Measurements from ENCODE around the gene SCARB1. TPM values are rescaled to one million over a fixed set of nuclear protein-coding genes. Genes with fewer than 3 reads are reported as not detected.

The SCARB1 gene
- total RNA-seq, 1 donor from 2014 or later, result 44.5 TPM

- peaks cover 60% of the 10 kb centered on the region for H3K4me1 Mint-ChIP-seq (ENCODE audit: low read depth, unreplicated experiment)
Observed at GRCh38 chr12:124764870-124765580, 98.6 kb downstream of the SCARB1 start.

GRCh38 chr12:124764451-124764850, 99.2 kb downstream of the SCARB1 start:
- Histone ChIP-seq H3K9ac (ENCODE audit: low read length) (peak overlapping the region; percentile 13), H4K20me1 (ENCODE audit: insufficient read depth, low read length) (no peaks in the 10 kb centered on the region), H3K79me2 (ENCODE audit: insufficient read depth, low read length) (no peaks in the 10 kb centered on the region), H3K4me3 (ENCODE audit: insufficient read depth, low read depth, low read length) (no peak overlapping the region), H3K27me3 (ENCODE audit: insufficient read depth, low read length) (no peaks in the 10 kb centered on the region), H3K9me3 (ENCODE audit: insufficient read depth, low read depth, low read length) (peaks cover 9% of the 10 kb centered on the region), H3K36me3 (ENCODE audit: insufficient read depth, low read length) (no peaks in the 10 kb centered on the region), H2AFZ (ENCODE audit: low read depth, low read length) (no peak overlapping the region), H3K27ac (ENCODE audit: low read depth, low read length) (peak overlapping the region; percentile 59), H3K4me2 (ENCODE audit: low read length) (no peak overlapping the region), H3K4me1 (ENCODE audit: insufficient read depth, low read length) (peaks cover 40% of the 10 kb centered on the region)
- peaks cover 66% of the 10 kb centered on the region for H3K4me1 Mint-ChIP-seq (ENCODE audit: low read depth, unreplicated experiment)
- peak overlapping the region; percentile 48 for H3K4me3 Mint-ChIP-seq (ENCODE audit: unreplicated experiment)
- DNase-seq (ENCODE audit: low read depth) (peak; percentile 77), FAIRE-seq (no peak)
- peaks cover 10% of the 10 kb centered on the region for H3K36me3 Mint-ChIP-seq (ENCODE audit: low read depth, unreplicated experiment)
- peaks cover 13% of the 10 kb centered on the region for H3K9me3 Mint-ChIP-seq (ENCODE audit: unreplicated experiment)
- H3K27ac Mint-ChIP-seq (ENCODE audit: unreplicated experiment), result peak overlapping the region; percentile 98
- TF ChIP-seq, protein P1, sequence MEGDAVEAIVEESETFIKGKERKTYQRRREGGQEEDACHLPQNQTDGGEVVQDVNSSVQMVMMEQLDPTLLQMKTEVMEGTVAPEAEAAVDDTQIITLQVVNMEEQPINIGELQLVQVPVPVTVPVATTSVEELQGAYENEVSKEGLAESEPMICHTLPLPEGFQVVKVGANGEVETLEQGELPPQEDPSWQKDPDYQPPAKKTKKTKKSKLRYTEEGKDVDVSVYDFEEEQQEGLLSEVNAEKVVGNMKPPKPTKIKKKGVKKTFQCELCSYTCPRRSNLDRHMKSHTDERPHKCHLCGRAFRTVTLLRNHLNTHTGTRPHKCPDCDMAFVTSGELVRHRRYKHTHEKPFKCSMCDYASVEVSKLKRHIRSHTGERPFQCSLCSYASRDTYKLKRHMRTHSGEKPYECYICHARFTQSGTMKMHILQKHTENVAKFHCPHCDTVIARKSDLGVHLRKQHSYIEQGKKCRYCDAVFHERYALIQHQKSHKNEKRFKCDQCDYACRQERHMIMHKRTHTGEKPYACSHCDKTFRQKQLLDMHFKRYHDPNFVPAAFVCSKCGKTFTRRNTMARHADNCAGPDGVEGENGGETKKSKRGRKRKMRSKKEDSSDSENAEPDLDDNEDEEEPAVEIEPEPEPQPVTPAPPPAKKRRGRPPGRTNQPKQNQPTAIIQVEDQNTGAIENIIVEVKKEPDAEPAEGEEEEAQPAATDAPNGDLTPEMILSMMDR (IDR thresholded peaks at IDR 0.05; ENCODE audit: insufficient read depth, low read depth, low read length), result peak; percentile 94
- TF ChIP-seq EZH2 (IDR thresholded peaks at IDR 0.05; ENCODE audit: insufficient read depth, low read length), result no peak
- peaks cover under 1% of the 10 kb centered on the region for H3K27me3 Mint-ChIP-seq (ENCODE audit: low read depth, unreplicated experiment)

More at GRCh38 chr12:124764870-124765580, 98.6 kb downstream of the SCARB1 start:
- peak overlapping the region; percentile 98 for H3K27ac Mint-ChIP-seq (ENCODE audit: unreplicated experiment)
- Histone ChIP-seq H3K9me3 (ENCODE audit: insufficient read depth, low read depth, low read length) (peaks cover 9% of the 10 kb centered on the region), H3K79me2 (ENCODE audit: insufficient read depth, low read length) (no peaks in the 10 kb centered on the region), H3K9ac (ENCODE audit: low read length) (peak overlapping the region; percentile 38), H3K4me1 (ENCODE audit: insufficient read depth, low read length) (peaks cover 36% of the 10 kb centered on the region), H3K27ac (ENCODE audit: low read depth, low read length) (peak overlapping the region; percentile 59), H3K4me2 (ENCODE audit: low read length) (peak overlapping the region; percentile 23), H3K36me3 (ENCODE audit: insufficient read depth, low read length) (no peaks in the 10 kb centered on the region), H3K27me3 (ENCODE audit: insufficient read depth, low read length) (no peaks in the 10 kb centered on the region), H2AFZ (ENCODE audit: low read depth, low read length) (no peak overlapping the region), H4K20me1 (ENCODE audit: insufficient read depth, low read length) (no peaks in the 10 kb centered on the region), H3K4me3 (ENCODE audit: insufficient read depth, low read depth, low read length) (no peak overlapping the region)
- peaks cover 13% of the 10 kb centered on the region for H3K9me3 Mint-ChIP-seq (ENCODE audit: unreplicated experiment)
- H3K4me3 Mint-ChIP-seq (ENCODE audit: unreplicated experiment), result peak overlapping the region; percentile 48
- DNase-seq (ENCODE audit: low read depth), result peak; percentile 98
- no peaks in the 10 kb centered on the region for H3K27me3 Mint-ChIP-seq (ENCODE audit: low read depth, unreplicated experiment)
- no peak for FAIRE-seq
- H3K36me3 Mint-ChIP-seq (ENCODE audit: low read depth, unreplicated experiment), result peaks cover 7% of the 10 kb centered on the region
- no peak for TF ChIP-seq EZH2 (IDR thresholded peaks at IDR 0.05; ENCODE audit: insufficient read depth, low read length)
- TF ChIP-seq, protein P1 (IDR thresholded peaks at IDR 0.05; ENCODE audit: insufficient read depth, low read depth, low read length), result no peak

GRCh38 chr12:124763594-124763979, 100.1 kb downstream of the SCARB1 start:
- Histone ChIP-seq H3K79me2 (ENCODE audit: insufficient read depth, low read length) (no peaks in the 10 kb centered on the region), H3K4me1 (ENCODE audit: insufficient read depth, low read length) (peaks cover 33% of the 10 kb centered on the region), H3K36me3 (ENCODE audit: insufficient read depth, low read length) (no peaks in the 10 kb centered on the region), H2AFZ (ENCODE audit: low read depth, low read length) (no peak overlapping the region), H3K4me2 (ENCODE audit: low read length) (no peak overlapping the region), H3K4me3 (ENCODE audit: insufficient read depth, low read depth, low read length) (no peak overlapping the region), H4K20me1 (ENCODE audit: insufficient read depth, low read length) (no peaks in the 10 kb centered on the region), H3K9ac (ENCODE audit: low read length) (no peak overlapping the region), H3K27ac (ENCODE audit: low read depth, low read length) (no peak overlapping the region), H3K9me3 (ENCODE audit: insufficient read depth, low read depth, low read length) (peaks cover 9% of the 10 kb centered on the region), H3K27me3 (ENCODE audit: insufficient read depth, low read length) (peaks cover 2% of the 10 kb centered on the region)
- Mint-ChIP-seq H3K4me3 (ENCODE audit: unreplicated experiment) (peak overlapping the region; percentile 50), H3K27ac (ENCODE audit: unreplicated experiment) (peak overlapping the region; percentile 89), H3K9me3 (ENCODE audit: unreplicated experiment) (peaks cover 13% of the 10 kb centered on the region), H3K4me1 (ENCODE audit: low read depth, unreplicated experiment) (peaks cover 63% of the 10 kb centered on the region), H3K36me3 (ENCODE audit: low read depth, unreplicated experiment) (peaks cover 12% of the 10 kb centered on the region), H3K27me3 (ENCODE audit: low read depth, unreplicated experiment) (peaks cover 3% of the 10 kb centered on the region)
- TF ChIP-seq, protein P1 (IDR thresholded peaks at IDR 0.05; ENCODE audit: insufficient read depth, low read depth, low read length), result no peak
- TF ChIP-seq EZH2 (IDR thresholded peaks at IDR 0.05; ENCODE audit: insufficient read depth, low read length), result no peak
- FAIRE-seq (no peak), DNase-seq (ENCODE audit: low read depth) (peak; percentile 51)

All from astrocyte (in vitro differentiated cells and primary cell).